Hematopoietic multipotent progenitor cell treated with erythropoietin and hydrocortisone succinate and interleukin-3 and kit ligand, for 6 days (in vitro differentiated cells): ENCODE measurements around the gene RGS2.

ENCODE experiments used
- DNase-seq: peaks from one replicate; pipeline ENCODE4 v3.0.0-alpha.2; 2015

Gene RGS2, protein sequence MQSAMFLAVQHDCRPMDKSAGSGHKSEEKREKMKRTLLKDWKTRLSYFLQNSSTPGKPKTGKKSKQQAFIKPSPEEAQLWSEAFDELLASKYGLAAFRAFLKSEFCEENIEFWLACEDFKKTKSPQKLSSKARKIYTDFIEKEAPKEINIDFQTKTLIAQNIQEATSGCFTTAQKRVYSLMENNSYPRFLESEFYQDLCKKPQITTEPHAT

GRCh38 chr1:192808518-192809306 is at the start of gene RGS2:
TSS of gene RGS2 (plus strand) at chr1:192809039. CDS start at chr1:192809072, 33 bp downstream.
- DNase-seq, result peak; percentile 91

- DNase-seq, result no peak
Observed at GRCh38 chr1:192759104-192759503, 49.7 kb upstream of the RGS2 start.

DNA sequence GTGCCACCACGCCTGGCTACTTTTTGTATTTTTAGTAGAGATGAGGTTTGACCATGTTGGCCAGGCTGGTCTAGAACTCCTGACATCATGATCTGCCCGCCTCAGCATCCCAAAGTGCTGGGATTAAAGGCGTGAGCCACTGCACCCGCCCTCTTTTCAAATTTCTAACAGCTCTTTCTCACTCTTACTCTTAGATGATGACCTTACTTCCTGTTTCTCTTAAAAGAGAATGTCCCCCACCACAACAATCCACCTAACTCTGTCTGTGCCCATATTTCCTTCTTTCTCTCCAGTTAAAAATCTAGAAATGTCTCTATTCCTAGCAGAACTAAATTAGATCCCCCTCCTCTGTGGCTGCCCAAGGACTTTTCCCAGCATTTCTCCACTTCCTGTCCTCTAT is 46.6 kb upstream of the RGS2 start:
- no peak for DNase-seq

GRCh38 chr1:192763243-192763642 is 45.6 kb upstream of the RGS2 start:
- no peak for DNase-seq

DNA sequence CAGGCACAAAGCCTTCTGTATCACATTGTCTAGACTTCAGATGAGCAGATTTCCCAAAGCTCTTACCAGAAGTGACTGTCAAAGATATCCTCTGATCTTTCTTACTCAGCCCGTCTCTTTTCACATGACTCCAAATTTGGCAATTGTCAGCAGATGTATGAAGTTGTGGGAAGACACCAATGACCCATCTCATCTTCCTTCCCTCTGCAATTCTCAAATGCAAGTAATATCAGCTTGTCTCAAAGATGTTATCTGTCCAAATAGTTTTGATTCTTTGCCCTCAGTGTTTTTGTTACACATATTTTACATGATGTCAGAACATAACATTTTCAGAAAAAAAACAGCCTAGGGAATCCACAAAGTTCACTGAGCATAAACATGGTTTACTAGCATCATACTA is 45.1 kb upstream of the RGS2 start:
- no peak for DNase-seq

- DNase-seq, result no peak
Observed at GRCh38 chr1:192764675-192765074, 44.2 kb upstream of the RGS2 start.

GRCh38 chr1:192766009-192766625 is 42.7 kb upstream of the RGS2 start:
- no peak for DNase-seq

GRCh38 chr1:192766876-192767275 is 42.0 kb upstream of the RGS2 start:
- no peak for DNase-seq

DNA sequence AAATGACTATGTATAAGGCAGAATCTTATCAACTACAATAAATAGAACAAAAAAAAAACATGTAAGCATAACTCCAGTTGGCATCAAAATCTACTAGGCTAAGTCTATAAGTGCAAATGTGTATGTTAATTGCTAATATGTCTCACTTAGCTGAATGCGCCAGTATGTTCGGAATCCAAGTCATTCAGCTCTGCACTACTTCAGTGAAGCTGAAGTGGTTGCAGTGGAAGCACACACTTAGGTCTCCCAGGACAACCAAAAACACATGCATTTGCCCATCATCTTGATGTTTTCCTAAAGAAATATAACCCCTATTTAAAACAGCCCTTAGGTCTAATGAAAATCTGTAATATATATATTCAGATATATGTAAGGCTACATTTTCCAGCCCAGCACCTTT is 41.0 kb upstream of the RGS2 start:
- no peak for DNase-seq

- DNase-seq, result no peak
Observed at GRCh38 chr1:192768463-192768862, 40.4 kb upstream of the RGS2 start.

- no peak for DNase-seq
Observed at GRCh38 chr1:192771341-192771740, 37.5 kb upstream of the RGS2 start.

- DNase-seq, result no peak
Observed at GRCh38 chr1:192775631-192776030, 33.2 kb upstream of the RGS2 start.

- DNase-seq, result no peak
Observed at GRCh38 chr1:192776206-192776605, 32.6 kb upstream of the RGS2 start.

GRCh38 chr1:192776998-192777397 is 31.8 kb upstream of the RGS2 start:
- no peak for DNase-seq

DNA sequence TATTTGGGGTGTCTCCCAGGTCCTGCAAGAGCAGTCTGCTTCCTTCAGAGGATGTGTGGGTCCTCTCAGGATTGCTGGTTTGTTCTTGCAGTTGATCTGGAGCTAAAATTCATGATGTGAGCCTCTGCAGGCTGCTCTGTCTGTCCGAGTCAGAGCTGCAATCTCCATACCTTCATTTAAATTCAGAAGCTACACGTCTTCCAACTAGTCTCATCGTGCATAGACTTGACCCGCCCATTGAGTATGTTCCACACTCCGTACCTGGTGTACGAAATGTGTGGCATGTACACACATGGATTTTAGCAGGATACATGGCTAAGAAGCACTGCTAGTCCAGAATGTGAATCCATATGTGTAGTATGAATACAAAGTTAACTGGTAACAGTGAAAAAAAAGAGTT is 25.0 kb upstream of the RGS2 start:
- no peak for DNase-seq

DNA sequence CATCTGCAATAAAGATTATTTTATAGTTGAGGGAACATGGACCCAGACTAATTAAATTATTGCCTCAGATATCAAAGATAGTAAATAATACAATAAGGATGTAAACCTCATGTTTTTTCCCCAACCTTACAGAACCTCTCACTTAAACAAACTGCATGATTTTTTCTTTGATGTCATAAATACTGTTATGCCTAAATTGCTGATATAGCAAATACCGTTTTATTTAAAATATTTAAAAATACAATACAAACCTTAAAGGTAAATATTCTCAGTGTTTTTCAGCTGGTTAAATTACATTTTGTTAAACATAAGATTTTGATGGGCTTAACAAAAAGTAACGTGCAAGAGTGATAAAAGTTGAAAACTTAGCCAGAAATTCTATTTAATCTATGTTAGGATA is 24.4 kb upstream of the RGS2 start:
- no peak for DNase-seq

DNA sequence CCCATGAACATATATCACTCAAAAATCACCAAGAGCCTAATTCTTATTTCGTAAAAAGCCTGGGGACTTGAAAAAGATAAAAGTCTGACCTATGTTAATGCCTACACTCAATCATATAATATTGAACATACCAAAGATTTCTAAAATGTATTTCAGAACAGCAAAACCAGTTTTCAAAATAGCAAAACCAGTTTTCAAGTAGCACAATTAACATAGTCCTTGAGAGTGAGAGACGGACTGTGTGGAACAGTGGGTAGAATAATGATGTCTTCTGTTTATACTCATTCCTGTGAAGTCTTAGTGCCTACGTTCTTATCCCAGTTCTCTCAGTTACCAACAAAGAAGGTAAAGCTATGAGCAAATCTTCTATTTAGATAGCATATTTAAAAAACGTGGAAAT is 22.3 kb upstream of the RGS2 start:
- no peak for DNase-seq

GRCh38 chr1:192787914-192788585 is 20.8 kb upstream of the RGS2 start:
- peak; percentile 19 for DNase-seq

- DNase-seq, result no peak
Observed at GRCh38 chr1:192789871-192790270, 19.0 kb upstream of the RGS2 start.

DNA sequence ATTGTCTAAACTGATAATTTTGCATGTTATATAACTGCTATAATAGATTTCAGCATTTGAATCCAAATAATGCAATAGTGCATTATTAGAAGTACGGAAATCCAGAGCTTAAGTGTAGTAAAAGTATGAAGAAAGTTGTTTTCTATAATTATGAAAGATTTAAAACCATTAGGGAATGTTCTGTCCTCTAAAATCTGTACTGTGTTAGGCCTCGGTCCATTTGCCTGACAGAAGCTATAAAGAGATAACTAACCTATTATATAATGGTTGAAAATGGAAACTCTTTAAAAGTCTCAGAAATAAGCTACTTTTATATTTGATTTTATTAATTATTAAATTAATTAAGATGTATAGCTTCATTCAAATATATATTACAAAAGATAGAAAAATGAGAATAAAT is 16.2 kb upstream of the RGS2 start:
- DNase-seq, result no peak

DNA sequence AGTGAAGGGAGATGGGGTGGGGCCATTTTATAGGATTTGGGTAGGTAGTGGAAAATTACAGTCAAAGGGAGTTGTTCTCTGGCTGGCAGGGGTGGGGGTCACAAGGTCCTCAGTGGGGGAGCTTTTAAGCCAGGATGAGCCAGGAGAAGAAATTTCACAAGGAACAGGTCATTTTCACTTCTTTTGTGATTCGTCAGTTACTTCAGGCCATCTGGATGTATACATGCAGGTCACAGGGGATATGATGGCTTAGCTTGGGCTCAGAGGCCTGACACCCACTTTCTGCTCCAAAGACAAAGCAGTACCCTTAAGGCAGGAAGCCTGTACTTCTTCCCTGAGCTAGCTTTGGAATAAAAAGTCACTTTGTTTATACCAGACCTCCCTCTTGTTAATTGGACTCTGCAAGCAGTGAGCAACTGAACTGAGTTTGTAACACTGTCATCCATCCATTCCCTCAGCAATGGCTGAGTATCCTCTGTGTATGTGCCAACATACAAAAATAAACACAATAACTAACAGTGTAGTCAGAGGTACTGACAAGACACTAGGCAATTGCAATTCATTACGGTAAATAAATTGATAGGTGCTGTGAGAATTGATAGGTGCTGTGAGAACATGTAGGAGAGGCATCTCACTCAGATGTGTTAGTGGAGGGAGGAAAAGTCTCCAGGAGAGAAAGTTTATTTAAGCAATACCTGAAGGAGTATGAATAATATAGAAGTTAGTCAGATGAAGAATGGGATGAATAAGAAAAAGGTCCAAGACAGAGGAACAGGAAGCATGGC is 14.7 kb upstream of the RGS2 start:
- DNase-seq, result no peak

GRCh38 chr1:192794768-192795035 is 14.1 kb upstream of the RGS2 start:
- no peak for DNase-seq
